Measurements from ENCODE around the gene CFHR2.

CFHR2 gene

DNA sequence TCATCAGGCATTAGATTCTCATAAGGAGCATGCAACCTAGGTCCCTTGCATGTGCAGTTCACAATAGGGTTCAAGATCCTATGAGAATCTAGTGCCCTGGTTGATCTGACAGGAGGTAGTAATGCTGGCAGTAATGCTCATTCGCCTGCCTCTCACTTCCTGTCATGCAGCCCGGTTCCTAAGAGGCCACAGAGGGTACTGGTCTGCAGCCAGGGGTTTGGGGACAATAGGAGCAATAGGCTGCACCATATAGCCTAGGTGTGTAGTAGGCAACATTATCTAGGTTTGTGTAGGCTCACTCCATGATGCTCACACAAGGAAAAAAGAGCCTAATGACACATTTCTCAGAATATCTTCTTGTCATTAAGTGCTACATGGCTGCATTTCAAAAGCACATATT, 59.6 kb downstream of the CFHR2 start:
- DNase-seq, result no peak

DNA sequence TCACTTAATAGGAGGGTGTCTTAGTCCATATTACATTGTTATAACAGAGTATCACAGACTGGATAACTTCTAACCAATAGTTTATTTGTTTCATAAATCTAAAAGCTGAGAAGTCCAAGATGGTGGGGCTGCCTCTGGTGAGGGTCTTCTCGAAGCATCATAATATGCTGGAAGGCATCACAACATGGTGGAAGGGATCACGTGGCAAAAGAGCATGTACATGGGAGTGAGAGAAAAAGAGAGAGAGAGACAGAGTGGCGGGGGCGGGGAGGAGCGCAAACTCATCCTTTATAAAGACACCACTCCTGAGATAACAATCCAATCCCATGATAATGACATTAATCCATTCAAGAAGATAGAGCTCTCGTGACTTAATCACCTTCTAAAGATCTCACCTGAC, 65.3 kb downstream of the CFHR2 start:
- no peak for DNase-seq
